ENCODE measurements around the gene CNNM3. TPM values are rescaled to one million over a fixed set of nuclear protein-coding genes. Genes with fewer than 3 reads are reported as not detected.

CNNM3 gene
- total RNA-seq, 1 donor from 2014 or later, result 20.9 TPM

GRCh38 chr2:96824079-96824870, 8.2 kb downstream of the CNNM3 start:
- no peak for DNase-seq (ENCODE audit: extremely low spot score, unreplicated experiment)
- no peaks in the 10 kb centered on the region for H3K27me3 Mint-ChIP-seq (ENCODE audit: unreplicated experiment)
- H3K4me3 Mint-ChIP-seq (ENCODE audit: unreplicated experiment), result no peak overlapping the region
- H3K36me3 Mint-ChIP-seq (ENCODE audit: unreplicated experiment), result peaks cover 23% of the 10 kb centered on the region
- H3K27ac Mint-ChIP-seq (ENCODE audit: unreplicated experiment), result no peak overlapping the region
- TF ChIP-seq CTCF (IDR thresholded peaks at IDR 0.05), result no peak
- H3K9me3 Mint-ChIP-seq (ENCODE audit: unreplicated experiment), result no peaks in the 10 kb centered on the region
- peaks cover 4% of the 10 kb centered on the region for H3K4me1 Mint-ChIP-seq (ENCODE audit: unreplicated experiment)

- Mint-ChIP-seq H3K4me3 (ENCODE audit: unreplicated experiment) (no peak overlapping the region), H3K27ac (ENCODE audit: unreplicated experiment) (no peak overlapping the region), H3K9me3 (ENCODE audit: unreplicated experiment) (no peaks in the 10 kb centered on the region), H3K4me1 (ENCODE audit: unreplicated experiment) (peaks cover 3% of the 10 kb centered on the region), H3K36me3 (ENCODE audit: unreplicated experiment) (peaks cover 21% of the 10 kb centered on the region), H3K27me3 (ENCODE audit: unreplicated experiment) (no peaks in the 10 kb centered on the region)
- DNase-seq (ENCODE audit: extremely low spot score, unreplicated experiment), result no peak
- no peak for TF ChIP-seq CTCF (IDR thresholded peaks at IDR 0.05)
Observed at GRCh38 chr2:96825057-96825456, 9.0 kb downstream of the CNNM3 start.

GRCh38 chr2:96826546-96827278, 10.6 kb downstream of the CNNM3 start:
- H3K9me3 Mint-ChIP-seq (ENCODE audit: unreplicated experiment), result no peaks in the 10 kb centered on the region
- no peaks in the 10 kb centered on the region for H3K27me3 Mint-ChIP-seq (ENCODE audit: unreplicated experiment)
- H3K4me3 Mint-ChIP-seq (ENCODE audit: unreplicated experiment), result no peak overlapping the region
- H3K4me1 Mint-ChIP-seq (ENCODE audit: unreplicated experiment), result peaks cover 3% of the 10 kb centered on the region
- H3K36me3 Mint-ChIP-seq (ENCODE audit: unreplicated experiment), result peaks cover 17% of the 10 kb centered on the region
- no peak for TF ChIP-seq CTCF (IDR thresholded peaks at IDR 0.05)
- DNase-seq (ENCODE audit: extremely low spot score, unreplicated experiment), result no peak
- H3K27ac Mint-ChIP-seq (ENCODE audit: unreplicated experiment), result no peak overlapping the region

- Mint-ChIP-seq H3K9me3 (ENCODE audit: unreplicated experiment) (no peaks in the 10 kb centered on the region), H3K27ac (ENCODE audit: unreplicated experiment) (no peak overlapping the region), H3K4me3 (ENCODE audit: unreplicated experiment) (no peak overlapping the region), H3K27me3 (ENCODE audit: unreplicated experiment) (no peaks in the 10 kb centered on the region), H3K36me3 (ENCODE audit: unreplicated experiment) (peaks cover 17% of the 10 kb centered on the region), H3K4me1 (ENCODE audit: unreplicated experiment) (peaks cover 11% of the 10 kb centered on the region)
- TF ChIP-seq CTCF (IDR thresholded peaks at IDR 0.05), result no peak
- DNase-seq (ENCODE audit: extremely low spot score, unreplicated experiment), result no peak
Observed at GRCh38 chr2:96828436-96828835, 12.4 kb downstream of the CNNM3 start.

GRCh38 chr2:96828874-96829273, 12.8 kb downstream of the CNNM3 start:
- Mint-ChIP-seq H3K27me3 (ENCODE audit: unreplicated experiment) (no peaks in the 10 kb centered on the region), H3K27ac (ENCODE audit: unreplicated experiment) (no peak overlapping the region), H3K36me3 (ENCODE audit: unreplicated experiment) (peaks cover 17% of the 10 kb centered on the region), H3K9me3 (ENCODE audit: unreplicated experiment) (no peaks in the 10 kb centered on the region), H3K4me3 (ENCODE audit: unreplicated experiment) (no peak overlapping the region), H3K4me1 (ENCODE audit: unreplicated experiment) (peaks cover 14% of the 10 kb centered on the region)
- no peak for TF ChIP-seq CTCF (IDR thresholded peaks at IDR 0.05)
- no peak for DNase-seq (ENCODE audit: extremely low spot score, unreplicated experiment)

All from osteocyte (in vitro differentiated cells).